Measurements from ENCODE around the gene SEMA5A.

SEMA5A gene

DNA sequence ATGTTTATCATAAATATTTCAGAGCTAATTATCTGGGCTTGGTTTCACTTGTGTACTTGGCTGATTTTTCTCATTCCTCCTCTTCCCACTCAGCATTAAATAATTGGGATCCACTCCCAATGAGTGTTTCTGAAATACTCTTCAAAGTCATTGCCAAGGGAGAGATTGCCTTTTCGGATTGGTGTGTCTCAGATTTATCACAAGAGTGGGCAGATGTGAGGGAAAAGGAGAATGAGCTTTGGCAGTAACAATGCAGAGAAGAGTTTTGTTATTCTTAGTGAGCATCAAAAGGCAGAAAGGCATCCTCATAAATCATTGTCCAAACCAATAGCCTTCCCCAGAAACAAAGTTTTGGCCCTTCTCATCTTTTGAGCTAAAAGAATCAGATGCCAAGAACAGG lies 79.2 kb downstream of the SEMA5A start:
- H3K4me3 ChIP-seq (ENCODE audit: low read length), result no peak overlapping the region
- no peaks in the 10 kb centered on the region for H4K20me1 ChIP-seq (ENCODE audit: insufficient read depth, low read length)

DNA sequence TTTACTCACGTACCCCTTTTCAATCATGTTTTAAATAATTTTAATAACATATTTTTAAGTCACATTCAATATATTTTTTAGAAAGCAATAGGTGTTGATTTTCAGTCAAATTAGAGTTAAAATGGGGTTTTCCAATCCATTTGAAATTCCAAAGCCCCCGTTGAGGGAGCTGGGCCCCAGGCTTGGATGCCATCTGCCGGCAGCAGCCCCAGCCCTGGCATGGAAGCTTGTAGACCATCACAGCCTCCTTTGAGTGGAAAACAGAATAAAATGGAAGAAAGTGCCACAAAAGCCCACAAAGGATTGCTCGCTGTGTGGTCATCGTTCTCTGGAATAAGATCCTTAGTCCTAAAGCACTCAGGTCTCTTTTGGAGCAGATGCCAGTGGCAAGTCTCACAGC lies 81.4 kb downstream of the SEMA5A start:
- Histone ChIP-seq H3K9ac (ENCODE audit: low read length) (no peak overlapping the region), H2AFZ (ENCODE audit: low read length) (no peak overlapping the region), H3K79me2 (ENCODE audit: low read length) (no peaks in the 10 kb centered on the region), H3K9me3 (replicated peaks; ENCODE audit: insufficient read depth, low read length) (no peaks in the 10 kb centered on the region), H3K27ac (ENCODE audit: low read length) (no peak overlapping the region), H4K20me1 (ENCODE audit: insufficient read depth, low read length) (no peaks in the 10 kb centered on the region), H3K36me3 (replicated peaks; ENCODE audit: insufficient read depth, low read length) (no peaks in the 10 kb centered on the region), H3F3A (ENCODE audit: insufficient read depth, low read length) (no peaks in the 10 kb centered on the region), H3K4me2 (ENCODE audit: low read depth, low read length) (no peak overlapping the region), H3K4me1 (ENCODE audit: low read length) (peaks cover 12% of the 10 kb centered on the region), H3K27me3 (replicated peaks; ENCODE audit: insufficient read depth, low read length) (no peaks in the 10 kb centered on the region), H3K9me2 (replicated peaks; ENCODE audit: insufficient read depth, low read length) (no peaks in the 10 kb centered on the region), H3K4me3 (ENCODE audit: low read length) (no peak overlapping the region)
- no peak for TF ChIP-seq EZH2phosphoT487 (IDR thresholded peaks at IDR 0.05; ENCODE audit: low read length)
- TF ChIP-seq, protein P1, sequence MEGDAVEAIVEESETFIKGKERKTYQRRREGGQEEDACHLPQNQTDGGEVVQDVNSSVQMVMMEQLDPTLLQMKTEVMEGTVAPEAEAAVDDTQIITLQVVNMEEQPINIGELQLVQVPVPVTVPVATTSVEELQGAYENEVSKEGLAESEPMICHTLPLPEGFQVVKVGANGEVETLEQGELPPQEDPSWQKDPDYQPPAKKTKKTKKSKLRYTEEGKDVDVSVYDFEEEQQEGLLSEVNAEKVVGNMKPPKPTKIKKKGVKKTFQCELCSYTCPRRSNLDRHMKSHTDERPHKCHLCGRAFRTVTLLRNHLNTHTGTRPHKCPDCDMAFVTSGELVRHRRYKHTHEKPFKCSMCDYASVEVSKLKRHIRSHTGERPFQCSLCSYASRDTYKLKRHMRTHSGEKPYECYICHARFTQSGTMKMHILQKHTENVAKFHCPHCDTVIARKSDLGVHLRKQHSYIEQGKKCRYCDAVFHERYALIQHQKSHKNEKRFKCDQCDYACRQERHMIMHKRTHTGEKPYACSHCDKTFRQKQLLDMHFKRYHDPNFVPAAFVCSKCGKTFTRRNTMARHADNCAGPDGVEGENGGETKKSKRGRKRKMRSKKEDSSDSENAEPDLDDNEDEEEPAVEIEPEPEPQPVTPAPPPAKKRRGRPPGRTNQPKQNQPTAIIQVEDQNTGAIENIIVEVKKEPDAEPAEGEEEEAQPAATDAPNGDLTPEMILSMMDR (IDR thresholded peaks at IDR 0.05; ENCODE audit: low read length), result no peak
- TF ChIP-seq EZH2 (optimal IDR thresholded peaks at IDR 0.05; ENCODE audit: low read depth, low read length), result no peak
- DNase-seq, result no peak

More for the DNA sequence above, 79.2 kb downstream of the SEMA5A start:
- Histone ChIP-seq H3K36me3 (replicated peaks; ENCODE audit: insufficient read depth, low read length) (no peaks in the 10 kb centered on the region), H3K9me3 (replicated peaks; ENCODE audit: insufficient read depth, low read length) (no peaks in the 10 kb centered on the region), H3K79me2 (ENCODE audit: low read length) (no peaks in the 10 kb centered on the region), H3K9me2 (replicated peaks; ENCODE audit: insufficient read depth, low read length) (no peaks in the 10 kb centered on the region), H3K4me2 (ENCODE audit: low read depth, low read length) (no peak overlapping the region), H2AFZ (ENCODE audit: low read length) (no peak overlapping the region), H3F3A (ENCODE audit: insufficient read depth, low read length) (no peaks in the 10 kb centered on the region), H3K4me1 (ENCODE audit: low read length) (peaks cover 12% of the 10 kb centered on the region), H3K27me3 (replicated peaks; ENCODE audit: insufficient read depth, low read length) (no peaks in the 10 kb centered on the region), H3K27ac (ENCODE audit: low read length) (no peak overlapping the region), H3K9ac (ENCODE audit: low read length) (no peak overlapping the region)
- no peak for DNase-seq
- TF ChIP-seq EZH2phosphoT487 (IDR thresholded peaks at IDR 0.05; ENCODE audit: low read length) (no peak), EZH2 (optimal IDR thresholded peaks at IDR 0.05; ENCODE audit: low read depth, low read length) (no peak)
- TF ChIP-seq, protein P1 (IDR thresholded peaks at IDR 0.05; ENCODE audit: low read length), result no peak

DNA sequence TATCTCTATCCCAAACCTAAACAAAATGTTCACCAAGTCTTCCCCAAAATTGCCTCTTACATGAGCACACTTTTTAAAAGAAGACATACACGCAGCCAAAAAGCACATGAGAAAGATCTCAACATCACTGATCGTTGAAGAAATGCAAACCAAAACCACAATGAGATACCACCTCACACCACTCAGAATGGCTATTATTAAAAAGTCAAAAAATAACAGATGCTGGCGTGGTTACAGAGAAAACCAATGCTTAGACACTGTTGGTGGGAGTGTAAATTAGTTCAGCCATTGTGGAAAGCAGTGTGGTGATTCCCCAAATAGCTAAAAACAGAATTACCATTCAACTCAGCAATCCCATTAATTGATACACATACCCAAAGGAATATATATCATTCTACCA lies 83.8 kb downstream of the SEMA5A start:
- DNase-seq, result no peak
- H3F3A ChIP-seq (ENCODE audit: insufficient read depth, low read length), result no peaks in the 10 kb centered on the region
- no peak overlapping the region for H3K9ac ChIP-seq (ENCODE audit: low read length)
- H4K20me1 ChIP-seq (ENCODE audit: insufficient read depth, low read length), result no peaks in the 10 kb centered on the region
- H3K4me1 ChIP-seq (ENCODE audit: low read length), result peaks cover 12% of the 10 kb centered on the region
- no peaks in the 10 kb centered on the region for H3K9me3 ChIP-seq (replicated peaks; ENCODE audit: insufficient read depth, low read length)
- TF ChIP-seq EZH2 (optimal IDR thresholded peaks at IDR 0.05; ENCODE audit: low read depth, low read length), result no peak
- no peak for TF ChIP-seq EZH2phosphoT487 (IDR thresholded peaks at IDR 0.05; ENCODE audit: low read length)
- TF ChIP-seq, protein P1 (IDR thresholded peaks at IDR 0.05; ENCODE audit: low read length), result no peak
- H3K9me2 ChIP-seq (replicated peaks; ENCODE audit: insufficient read depth, low read length), result no peaks in the 10 kb centered on the region
- no peak overlapping the region for H3K4me3 ChIP-seq (ENCODE audit: low read length)
- no peaks in the 10 kb centered on the region for H3K79me2 ChIP-seq (ENCODE audit: low read length)
- no peaks in the 10 kb centered on the region for H3K27me3 ChIP-seq (replicated peaks; ENCODE audit: insufficient read depth, low read length)
- H3K36me3 ChIP-seq (replicated peaks; ENCODE audit: insufficient read depth, low read length), result no peaks in the 10 kb centered on the region
- no peak overlapping the region for H2AFZ ChIP-seq (ENCODE audit: low read length)
- no peak overlapping the region for H3K27ac ChIP-seq (ENCODE audit: low read length)
- no peak overlapping the region for H3K4me2 ChIP-seq (ENCODE audit: low read depth, low read length)

Measured in MM.1S (cell line).